Measurements from ENCODE around the gene COA8. TPM values are rescaled to one million over a fixed set of nuclear protein-coding genes. Genes with fewer than 3 reads are reported as not detected.

Gene COA8
- polyA plus RNA-seq, 1 of the 3 experiments (the other 2 are of a cell fraction) = 25.2 TPM

GRCh38 chr14:103576371-103577024 lies 13.7 kb downstream of the COA8 start:
- POLR2A ChIA-PET = interaction anchor here (1.1 kb wide), 1 partner anchor 52 kb away, joined by 5 read pairs; the partner anchor contains the start of gene KLC1
- CTCF ChIA-PET = interaction anchor here (0.9 to 1.7 kb wide), 2 partner anchors 32 to 239 kb away, joined by 3 to 8 read pairs; no protein-coding TSS in a partner anchor
- H4K20me1 ChIP-seq (ENCODE audit: insufficient read depth) = peaks cover 8% of the 10 kb centered on the region
- peaks cover 78% of the 10 kb centered on the region for H3K79me2 ChIP-seq (ENCODE audit: insufficient read depth)
- peak overlapping the region; percentile 63 to 87 for H3K27ac ChIP-seq (ENCODE audit: low read depth in 2 of 2, low read length in 1 of 2)
- TF ChIP-seq FOXJ3 (CRISPR knock-in tag; IDR thresholded peaks at IDR 0.05) (0 out of 2 replicates have a peak, but pooled peaks have one; percentile 57), CHD2 (IDR thresholded peaks at IDR 0.05; ENCODE audit: low read length, partially characterized antibody) (no peak), SMC3 (IDR thresholded peaks at IDR 0.05; ENCODE audit: low read depth, low read length) (peak; percentile 15; the same call in 1 of the 2 replicates), MXI1 (IDR thresholded peaks at IDR 0.05; ENCODE audit: low read depth, low read length) (peak; percentile 87), EZH2phosphoT487 (IDR thresholded peaks at IDR 0.05; ENCODE audit: borderline replicate concordance, low read depth) (no peak), TCF12 (IDR thresholded peaks at IDR 0.05) (0 out of 2 replicates have a peak, but pooled peaks have one; percentile 27), NFIC (IDR thresholded peaks at IDR 0.05; ENCODE audit: borderline replicate concordance) (peak; percentile 72), JUND (IDR thresholded peaks at IDR 0.05) (no peak), ELF1 (IDR thresholded peaks at IDR 0.05) (no peak; the same call in 1 of the 2 replicates), RAD21 (IDR thresholded peaks at IDR 0.05; ENCODE audit: low read length) (0 out of 2 replicates have a peak, but pooled peaks have one; percentile 3), RFX5 (IDR thresholded peaks at IDR 0.05; ENCODE audit: low read length) (no peak; the same call in 1 of the 2 replicates)
- H3K9ac ChIP-seq = peak overlapping the region; percentile 15; the same call in 1 of the 2 replicates
- H3K9me2 ChIP-seq = no peaks in the 10 kb centered on the region
- H3K27me3 ChIP-seq (ENCODE audit: insufficient read depth) = no peaks in the 10 kb centered on the region
- H3K9me3 ChIP-seq = no peaks in the 10 kb centered on the region
- H2AFZ ChIP-seq (ENCODE audit: low read depth) = no peak overlapping the region
- 27% methylated on average over 9 of the region's 9 CpGs for WGBS (ENCODE audit: low lambda C conversion rate)
- H3K4me2 ChIP-seq = peak overlapping the region; percentile 67
- peaks cover 8 to 12% of the 10 kb centered on the region in 2 experiments; a peak in 3 of 4 replicates for H3K4me1 ChIP-seq (ENCODE audit: control insufficient read depth in 1 of 2, insufficient read depth in 2 of 2, low read depth in 1 of 2, low read length in 1 of 2)
- peaks cover 18% of the 10 kb centered on the region for H3F3A ChIP-seq (replicated peaks; ENCODE audit: insufficient read depth)
- H3K36me3 ChIP-seq (replicated peaks in 1 of 2; ENCODE audit: control insufficient read depth in 1 of 2, insufficient read depth in 2 of 2, low read length in 1 of 2) = peaks cover 20 to 42% of the 10 kb centered on the region in 2 experiments
- no peak overlapping the region; a peak in 2 of 4 replicates for H3K4me3 ChIP-seq (ENCODE audit: low read depth in 2 of 2, low read length in 1 of 2)
- DNase-seq = peak; percentile 92

GRCh38 chr14:103578401-103579075 lies 15.8 kb downstream of the COA8 start:
- no peaks in the 10 kb centered on the region; the same call in 1 of the 2 replicates for H4K20me1 ChIP-seq (ENCODE audit: insufficient read depth)
- no peak overlapping the region for H3K9ac ChIP-seq
- H3F3A ChIP-seq (replicated peaks; ENCODE audit: insufficient read depth) = peaks cover 16% of the 10 kb centered on the region
- no peak for TF ChIP-seq TEAD4 (IDR thresholded peaks at IDR 0.05; ENCODE audit: borderline replicate concordance, insufficient read depth)
- no peak for TF ChIP-seq MEF2A (IDR thresholded peaks at IDR 0.05; ENCODE audit: borderline replicate concordance, low read depth)
- TF ChIP-seq RFX5 (IDR thresholded peaks at IDR 0.05; ENCODE audit: low read length) = no peak
- TF ChIP-seq IRF3 (IDR thresholded peaks at IDR 0.05; ENCODE audit: low read depth, low read length) = no peak
- TF ChIP-seq CTCF (IDR thresholded peaks at IDR 0.05) = no peak
- no peak for TF ChIP-seq NRF1 (IDR thresholded peaks at IDR 0.05; ENCODE audit: low read depth, low read length)
- no peak for TF ChIP-seq FOSL2 (IDR thresholded peaks at IDR 0.05; ENCODE audit: borderline replicate concordance, low read depth)
- TF ChIP-seq POLR2AphosphoS5 (IDR thresholded peaks at IDR 0.05; ENCODE audit: low read depth, low read length) = no peak
- TF ChIP-seq FOXJ3 (CRISPR knock-in tag; IDR thresholded peaks at IDR 0.05) = no peak
- no peak for TF ChIP-seq GABPA (IDR thresholded peaks at IDR 0.05; ENCODE audit: low read depth)
- no peak for TF ChIP-seq REST (IDR thresholded peaks at IDR 0.05; ENCODE audit: low read depth, low read length)
- no peak for TF ChIP-seq EZH2phosphoT487 (IDR thresholded peaks at IDR 0.05; ENCODE audit: borderline replicate concordance, low read depth)
- peaks cover 20 to 40% of the 10 kb centered on the region in 2 experiments for H3K36me3 ChIP-seq (replicated peaks in 1 of 2; ENCODE audit: control insufficient read depth in 1 of 2, insufficient read depth in 2 of 2, low read length in 1 of 2)
- 91% methylated on average over 7 of the region's 12 CpGs for WGBS (ENCODE audit: low lambda C conversion rate)
- no peak overlapping the region for H3K4me3 ChIP-seq (ENCODE audit: low read depth in 2 of 2, low read length in 1 of 2)
- H2AFZ ChIP-seq (ENCODE audit: low read depth) = no peak overlapping the region
- H3K27me3 ChIP-seq (ENCODE audit: insufficient read depth) = no peaks in the 10 kb centered on the region
- CTCF ChIA-PET = no interaction called here
- no peak for DNase-seq
- H3K79me2 ChIP-seq (ENCODE audit: insufficient read depth) = peaks cover 65% of the 10 kb centered on the region
- H3K9me3 ChIP-seq = no peaks in the 10 kb centered on the region
- H3K9me2 ChIP-seq = no peaks in the 10 kb centered on the region
- no peak overlapping the region for H3K27ac ChIP-seq (ENCODE audit: low read depth in 2 of 2, low read length in 1 of 2)
- POLR2A ChIA-PET = no interaction called here
- H3K4me2 ChIP-seq = no peak overlapping the region
- H3K4me1 ChIP-seq (ENCODE audit: control insufficient read depth in 1 of 2, insufficient read depth in 2 of 2, low read depth in 1 of 2, low read length in 1 of 2) = peaks cover 8 to 12% of the 10 kb centered on the region in 2 experiments; a peak in 3 of 4 replicates
